Gastroesophageal sphincter (tissue), 4 donors: ENCODE measurements around the gene CMIP. TPM values are rescaled to one million over a fixed set of nuclear protein-coding genes. Genes with fewer than 3 reads are reported as not detected.
A peak's percentile ranks its signal among the peaks of the same experiment; 100 is the strongest.

Experiments used
- ATAC-seq: fragments of 150-250 bp; one replicate; pipeline ENCODE4 v1.9.1; 2016; ENCODE audit warnings: mild to moderate bottlenecking, moderate library complexity
- H3K27ac ChIP-seq, 4 donors: fragments of 200-600 bp; sonication (generic) in 3 of 4; 1 replicate in 3 of 4; 2 replicates in 1 of 4; pipeline ENCODE4 v1.5.1; 2016 to 2019
- H3K27me3 ChIP-seq: fragments of 200-600 bp; sonication (generic); one replicate; pipeline ENCODE4 v1.5.1; 2019
- H3K36me3 ChIP-seq, 2 donors: fragments of 200-600 bp; sonication (generic); one replicate each; pipeline ENCODE4 v1.5.1; 2019; ENCODE audit warnings: control low read depth in 1 of 2
- H3K4me1 ChIP-seq, 3 donors: fragments of 200-600 bp; sonication (generic); 1 replicate in 2 of 3; 2 replicates in 1 of 3; pipeline ENCODE4 v1.5.1; 2016 to 2019; ENCODE audit warnings: control low read depth in 2 of 3
- H3K4me3 ChIP-seq, 2 donors: fragments of 200-600 bp; sonication (generic); one replicate each; pipeline ENCODE4 v1.5.1; 2019; ENCODE audit warnings: mild to moderate bottlenecking in 1 of 2, moderate library complexity in 1 of 2
- H3K9me3 ChIP-seq, 3 donors: fragments of 200-600 bp; sonication (generic); one replicate each; pipeline ENCODE4 v1.5.1; 2017 to 2019; ENCODE audit warnings: control low read depth in 2 of 3
- EP300 ChIP-seq: sonication (generic); formaldehyde crosslinking; IDR thresholded peaks from one replicate; pipeline ENCODE4 v1.6.1; 2017; ENCODE audit warnings: antibody characterized with exemption, mild to moderate bottlenecking
- POLR2A ChIP-seq, 2 donors: fragments of 450-650 bp; IDR thresholded peaks; one replicate each; pipeline ENCODE4 v1.6.1; 2017; ENCODE audit warnings: antibody characterized with exemption in 2 of 2, mild to moderate bottlenecking in 2 of 2, moderate library complexity in 1 of 2
- POLR2AphosphoS5 ChIP-seq: sonication (generic); formaldehyde crosslinking; IDR thresholded peaks from one replicate; pipeline ENCODE4 v1.6.1; 2017; ENCODE audit warnings: antibody characterized with exemption
- WGBS, 2 donors: methylation state at CpG; one replicate each; pipeline ENCODE4 v1.1.5; 2018; ENCODE audit warnings: low coverage in 1 of 2; 5-methylcytosine and 5-hydroxymethylcytosine counted together
- total RNA-seq, 4 donors: library from RNA; depleted of rRNA; stranded (reverse); fragments of >200 nt; gene quantifications; one replicate each; pipeline ENCODE4 v1.1.0, GENCODE V29; 2016
- TF ChIP-seq, protein P1 (sequence below), 4 experiments: fragments of 200-600 bp in 2 of 4; fragments of 450-650 bp in 2 of 4; sonication (generic) in 1 of 4; IDR thresholded peaks; one replicate each; pipeline ENCODE4 v1.5.1; 2017 to 2019; ENCODE audit warnings: antibody characterized with exemption in 4 of 4, mild to moderate bottlenecking in 2 of 4, moderate library complexity in 2 of 4

The CMIP gene
- 10 to 100 TPM; 13.4 to 24.0 (median 19.2) TPM for total RNA-seq

DNA sequence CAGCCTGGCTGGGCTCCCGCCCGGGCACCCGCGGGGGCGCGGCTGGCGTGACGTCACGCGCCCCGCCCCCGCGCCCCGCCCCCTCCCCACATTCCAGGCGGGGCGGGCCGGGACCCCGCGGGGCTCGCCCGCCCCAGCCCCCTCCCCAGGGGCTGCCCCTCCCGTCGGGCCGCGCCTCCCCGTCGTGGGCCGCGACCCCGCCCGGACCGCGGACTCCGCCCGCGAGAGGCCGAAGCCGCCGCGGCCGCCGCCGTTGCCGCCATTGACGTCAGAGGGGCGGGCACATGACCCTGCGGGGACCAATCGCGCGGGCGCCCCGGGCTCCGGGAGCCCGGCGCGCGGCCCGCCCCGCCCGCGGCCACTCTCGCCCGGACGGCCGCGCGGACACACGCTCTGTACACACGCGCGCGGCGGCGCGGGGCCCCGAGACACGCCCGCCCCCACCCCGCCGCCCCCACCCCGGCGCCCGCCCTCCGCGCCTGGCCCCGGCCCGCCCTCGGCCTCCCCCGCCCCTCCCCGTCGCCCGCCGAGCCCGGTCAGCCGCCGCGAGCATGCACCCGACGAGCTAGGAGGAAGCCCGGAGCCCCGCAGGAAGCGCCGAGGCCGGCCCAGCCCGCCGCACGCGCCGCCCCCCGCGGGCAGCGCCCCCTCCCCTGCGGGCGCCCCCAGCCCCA lies at the start of gene CMIP:
Gene CMIP, plus strand, starts transcription at position 361 of the 674 bp plus-strand sequence.
- TF ChIP-seq POLR2A (IDR thresholded peaks at IDR 0.05), result no peak
- TF ChIP-seq, protein P1, sequence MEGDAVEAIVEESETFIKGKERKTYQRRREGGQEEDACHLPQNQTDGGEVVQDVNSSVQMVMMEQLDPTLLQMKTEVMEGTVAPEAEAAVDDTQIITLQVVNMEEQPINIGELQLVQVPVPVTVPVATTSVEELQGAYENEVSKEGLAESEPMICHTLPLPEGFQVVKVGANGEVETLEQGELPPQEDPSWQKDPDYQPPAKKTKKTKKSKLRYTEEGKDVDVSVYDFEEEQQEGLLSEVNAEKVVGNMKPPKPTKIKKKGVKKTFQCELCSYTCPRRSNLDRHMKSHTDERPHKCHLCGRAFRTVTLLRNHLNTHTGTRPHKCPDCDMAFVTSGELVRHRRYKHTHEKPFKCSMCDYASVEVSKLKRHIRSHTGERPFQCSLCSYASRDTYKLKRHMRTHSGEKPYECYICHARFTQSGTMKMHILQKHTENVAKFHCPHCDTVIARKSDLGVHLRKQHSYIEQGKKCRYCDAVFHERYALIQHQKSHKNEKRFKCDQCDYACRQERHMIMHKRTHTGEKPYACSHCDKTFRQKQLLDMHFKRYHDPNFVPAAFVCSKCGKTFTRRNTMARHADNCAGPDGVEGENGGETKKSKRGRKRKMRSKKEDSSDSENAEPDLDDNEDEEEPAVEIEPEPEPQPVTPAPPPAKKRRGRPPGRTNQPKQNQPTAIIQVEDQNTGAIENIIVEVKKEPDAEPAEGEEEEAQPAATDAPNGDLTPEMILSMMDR (IDR thresholded peaks at IDR 0.05), result no peak
- no peak for TF ChIP-seq POLR2AphosphoS5
- TF ChIP-seq EP300, result no peak
- no CpG with 5 or more reads among the region's 114 CpGs for WGBS, 2 donors

DNA sequence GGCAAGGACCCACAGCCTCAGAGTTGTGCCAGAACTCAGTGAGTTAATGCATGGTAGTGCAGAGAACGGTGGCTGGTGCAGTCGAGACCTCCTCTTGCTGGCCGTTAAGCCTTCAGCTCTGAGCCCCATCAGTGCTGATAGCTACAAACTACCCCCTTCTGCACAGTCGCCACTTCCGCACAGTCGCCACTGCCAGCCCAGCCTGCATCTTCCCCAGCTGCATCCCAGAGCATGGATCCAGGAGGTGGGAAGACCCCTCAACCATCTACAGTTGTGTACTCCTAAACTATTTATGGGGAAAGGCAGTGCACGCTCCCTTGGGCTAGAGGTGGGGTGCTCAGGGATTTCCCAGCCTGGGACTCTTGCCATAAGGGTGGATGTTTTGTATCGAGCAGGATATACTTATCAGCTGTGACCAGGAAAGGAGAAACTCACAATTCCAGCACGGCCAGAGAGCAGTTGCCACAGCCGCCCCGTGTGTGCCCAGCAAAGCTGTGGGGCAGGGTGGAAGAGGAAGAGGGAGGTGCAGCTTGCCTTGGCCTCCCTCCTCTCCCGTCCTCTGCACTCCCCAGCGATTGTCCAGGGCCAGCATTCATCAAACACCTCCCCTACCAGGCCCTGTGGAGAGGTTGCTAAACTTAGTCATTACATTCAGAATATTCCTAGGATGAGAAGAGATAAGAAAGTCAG lies 49.5 kb upstream of the CMIP start:
- Histone ChIP-seq H3K9me3 (peaks cover 0 to 7% (median 2%) of the 10 kb centered on the region in 3 donors), H3K27me3 (no peaks in the 10 kb centered on the region), H3K36me3 (peaks cover 0 to 24% of the 10 kb centered on the region in 2 donors), H3K4me1 (no peaks in the 10 kb centered on the region), H3K4me3 (no peak overlapping the region), H3K27ac (peak overlapping the region in 2 of 4 donors; percentile 8 to 20)
- TF ChIP-seq POLR2A (IDR thresholded peaks at IDR 0.05) (no peak), POLR2AphosphoS5 (no peak), EP300 (no peak)
- 39 to 47% methylated on average over 2 to 5 of the region's 13 CpGs for WGBS, 2 donors
- no peak for ATAC-seq

More for the DNA sequence above, at the start of gene CMIP:
- H3K36me3 ChIP-seq, result no peaks in the 10 kb centered on the region
- peak within 1 kb of the TSS; percentile 6 to 89 (median 84) for H3K27ac ChIP-seq
- peaks cover 0 to 62% (median 14%) of the 10 kb centered on the region in 3 donors for H3K4me1 ChIP-seq
- peak within 1 kb of the TSS; percentile 68 to 91 for H3K4me3 ChIP-seq
- peak; percentile 96 for ATAC-seq
- no peaks in the 10 kb centered on the region for H3K27me3 ChIP-seq
- H3K9me3 ChIP-seq, result no peaks in the 10 kb centered on the region

DNA sequence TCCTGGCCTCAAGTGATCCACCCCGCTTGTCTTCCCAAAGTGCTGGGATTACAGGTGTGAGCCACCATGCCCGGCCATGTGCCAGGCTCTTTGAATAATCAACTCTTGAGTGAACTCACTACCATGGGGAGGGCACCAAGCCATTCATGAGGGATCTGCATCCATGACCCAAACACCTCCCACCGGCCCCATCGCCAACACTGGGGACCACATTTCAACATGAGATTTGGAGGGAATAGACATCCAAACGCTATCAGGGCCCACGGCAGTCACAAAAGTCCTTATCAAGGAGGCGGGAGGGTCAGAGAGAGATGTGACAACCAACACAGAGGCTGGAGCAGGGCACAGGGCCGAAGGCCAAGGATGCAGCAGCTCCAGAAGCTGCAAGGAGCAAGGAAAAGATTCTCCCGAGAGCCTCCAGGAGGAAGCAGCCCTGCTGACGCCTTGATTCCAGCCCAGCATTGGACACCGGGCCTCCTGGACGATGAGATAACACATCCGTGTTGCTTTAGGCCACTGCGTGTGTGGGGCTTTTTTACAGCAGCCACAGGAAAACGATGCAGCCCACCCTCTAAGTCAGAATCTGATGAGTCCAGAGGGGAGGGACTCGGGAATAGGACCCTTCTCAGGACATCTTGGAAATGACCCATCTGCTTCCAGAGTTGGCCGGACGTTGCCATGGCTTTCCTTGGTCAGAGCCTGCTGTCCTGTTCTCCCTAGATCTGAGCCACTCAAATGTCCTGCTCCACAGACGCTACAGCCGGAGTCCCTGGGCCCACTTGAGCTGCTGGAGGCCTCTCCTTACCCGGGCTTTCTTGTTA lies 47.3 kb upstream of the CMIP start:
- Histone ChIP-seq H3K27me3 (no peaks in the 10 kb centered on the region), H3K36me3 (peaks cover 0 to 2% of the 10 kb centered on the region in 2 donors), H3K4me3 (no peak overlapping the region), H3K4me1 (peaks cover 0 to 8% (median 0%) of the 10 kb centered on the region in 3 donors), H3K9me3 (peaks cover 0 to 11% (median 2%) of the 10 kb centered on the region in 3 donors), H3K27ac (no peak overlapping the region)
- 73 to 80% methylated on average over 9 to 10 of the region's 21 CpGs for WGBS, 2 donors
- no peak for TF ChIP-seq EP300
- no peak for TF ChIP-seq POLR2A (IDR thresholded peaks at IDR 0.05)
- TF ChIP-seq, protein P1 (IDR thresholded peaks at IDR 0.05), result no peak
- TF ChIP-seq POLR2AphosphoS5, result no peak
- ATAC-seq, result no peak

DNA sequence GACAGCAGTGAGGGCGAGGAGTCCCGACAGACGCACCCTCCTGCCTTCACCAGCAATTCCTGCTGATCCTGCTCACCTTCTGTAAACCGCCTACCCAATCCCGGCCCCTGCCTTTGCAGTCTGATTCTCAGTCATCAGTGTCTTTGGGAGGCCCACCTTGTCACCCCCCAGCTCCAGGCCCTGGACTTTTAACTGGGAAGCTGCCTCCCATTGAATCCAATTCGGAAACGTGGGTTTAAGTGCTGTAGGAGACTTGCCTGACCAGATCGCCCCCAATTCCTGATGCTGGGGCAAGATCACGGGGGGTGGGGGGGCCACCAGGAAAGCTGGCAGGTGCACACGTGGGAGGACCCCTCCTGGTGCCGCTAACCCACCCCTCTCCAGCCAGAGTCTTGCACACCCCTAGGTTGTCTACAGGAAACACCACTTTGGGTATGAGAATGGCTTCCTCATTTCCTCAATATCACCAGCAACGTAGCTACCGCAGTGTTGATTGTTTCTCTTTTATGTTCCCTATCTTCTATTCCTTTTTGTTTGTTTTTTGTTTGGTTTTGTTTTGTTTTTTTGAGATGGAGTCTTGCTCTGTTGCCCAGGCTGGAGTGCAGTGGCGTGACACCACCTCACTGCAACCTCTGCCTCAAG lies 46.6 kb upstream of the CMIP start:
- H3K36me3 ChIP-seq, result no peaks in the 10 kb centered on the region
- TF ChIP-seq, protein P1 (IDR thresholded peaks at IDR 0.05), result no peak
- TF ChIP-seq EP300 (no peak), POLR2AphosphoS5 (no peak), POLR2A (IDR thresholded peaks at IDR 0.05) (no peak)
- 97% methylated on average over 3 of the region's 14 CpGs; no CpG with 5 or more reads in 1 of the 2 donors for WGBS, 2 donors

More for the DNA sequence above, 46.6 kb upstream of the CMIP start:
- H3K9me3 ChIP-seq, result peaks cover 0 to 11% (median 2%) of the 10 kb centered on the region in 3 donors
- H3K27ac ChIP-seq, result no peak overlapping the region
- peaks cover 0 to 8% (median 0%) of the 10 kb centered on the region in 3 donors for H3K4me1 ChIP-seq
- H3K4me3 ChIP-seq, result no peak overlapping the region
- no peak for ATAC-seq
- no peaks in the 10 kb centered on the region for H3K27me3 ChIP-seq
